HepG2 (cell line): ENCODE data around the gene RPS6KA5. TPM values are rescaled to one million over a fixed set of nuclear protein-coding genes. Genes with fewer than 3 reads are reported as not detected.

Experiments used
- ATAC-seq: fragments of 200-7000 bp; cut with Tn5 transposase; 3 replicates; pipeline ENCODE4 v1.9.1; 2020; ENCODE audit warnings: mild to moderate bottlenecking, moderate library complexity
- BruUV-seq: library from RNA; stranded (reverse); fragments of 400-500 nt; replicated peaks from 2 replicates; lab custom pipeline; 2021; lab: Mats Ljungman, UMichigan
- CTCF ChIA-PET: fragments of 300-600 bp; formaldehyde crosslinking; extraction: SDS; loops from one replicate; lab custom pipeline; 2021; ENCODE audit warnings: low total read pairs, inconsistent platforms, low intra/inter-chr PET ratio; lab: Yijun Ruan, JAX
- POLR2A ChIA-PET: fragments of 350-600 bp; sonication (Branson Sonifier 250); formaldehyde crosslinking; loops from one replicate; lab custom pipeline; 2020; ENCODE audit warnings: antibody characterized with exemption, inconsistent platforms; lab: Yijun Ruan, JAX
- DNase-seq: peaks from one replicate; pipeline ENCODE4 v3.0.0-alpha.2; 2015; ENCODE audit warnings: low spot score
- FAIRE-seq: peaks from 3 replicates; lab custom pipeline; 2011; peaks lifted over from hg19 to GRCh38; lab: Jason Lieb, UNC
- H2AFZ ChIP-seq: one replicate; pipeline ENCODE4 v1.6.1; 2011; ENCODE audit warnings: low read length, inconsistent platforms
- H3K27ac ChIP-seq: fragments of 300-600 bp; 3 replicates; pipeline ENCODE4 v1.8.0; 2011; ENCODE audit warnings: mixed run types, mild to moderate bottlenecking, mixed read lengths, low read length, inconsistent platforms; ENCODE audit not compliant: insufficient read depth; ENCODE audit errors: extremely low read length
- H3K27me3 ChIP-seq, 2 experiments: fragments of 200-600 bp in 1 of 2; 2 replicates in 1 of 2; 3 replicates in 1 of 2; pipeline versions ENCODE4 v1.6.0 to v1.8.0; 2011; ENCODE audit warnings: low read length in 2 of 2, mild to moderate bottlenecking in 2 of 2, moderate library complexity in 2 of 2, inconsistent platforms in 1 of 2; ENCODE audit not compliant: insufficient read depth in 2 of 2, control insufficient read depth in 1 of 2
- H3K36me3 ChIP-seq, 2 experiments: fragments of 200-600 bp in 1 of 2; replicated peaks in 1 of 2; 2 replicates in 1 of 2; 3 replicates in 1 of 2; pipeline versions ENCODE4 v1.5.1 to v1.8.0; 2011; ENCODE audit warnings: low read length in 2 of 2, inconsistent platforms in 1 of 2; ENCODE audit not compliant: insufficient read depth in 2 of 2, control insufficient read depth in 1 of 2
- H3K4me1 ChIP-seq: 2 replicates; pipeline ENCODE4 v1.5.1; 2012; ENCODE audit warnings: low read length, inconsistent platforms; ENCODE audit not compliant: insufficient read depth
- H3K4me2 ChIP-seq: 2 replicates; pipeline ENCODE4 v1.6.0; 2011; ENCODE audit warnings: low read depth, low read length, inconsistent platforms
- H3K4me3 ChIP-seq, 3 experiments: fragments of 200-600 bp in 1 of 3; sonication (generic), shearing (Covaris generic) in 1 of 3; replicated peaks in 1 of 3; 2 replicates each; pipeline ENCODE4 v1.5.1; 2011 to 2016; ENCODE audit warnings: low read length in 3 of 3, inconsistent platforms in 2 of 3, low read depth in 2 of 3, mild to moderate bottlenecking in 2 of 3, control low read depth in 1 of 3, mixed read lengths in 1 of 3; ENCODE audit not compliant: insufficient read depth in 1 of 3
- H3K79me2 ChIP-seq: one replicate; pipeline ENCODE4 v1.6.1; 2011; ENCODE audit warnings: low read length, inconsistent platforms; ENCODE audit not compliant: insufficient read depth
- H3K9ac ChIP-seq: 2 replicates; pipeline ENCODE4 v1.6.0; 2011; ENCODE audit warnings: mild to moderate bottlenecking, low read depth, low read length, inconsistent platforms; ENCODE audit not compliant: insufficient read depth
- H3K9me3 ChIP-seq: 2 replicates; pipeline ENCODE4 v1.5.1; 2012; ENCODE audit warnings: mild to moderate bottlenecking, low read length
- H4K20me1 ChIP-seq: 2 replicates; pipeline ENCODE4 v1.6.0; 2011; ENCODE audit warnings: inconsistent platforms, mild to moderate bottlenecking, low read length, moderate library complexity; ENCODE audit not compliant: insufficient read depth
- PHF20 ChIP-seq: sonication (generic); formaldehyde crosslinking; IDR thresholded peaks from 2 replicates; pipeline ENCODE4 v1.5.0; 2020; ENCODE audit warnings: mild to moderate bottlenecking, missing genetic modification reagents
- RBM39 ChIP-seq: fragments of 200-400 bp; formaldehyde crosslinking; IDR thresholded peaks from one replicate; pipeline ENCODE4 v1.6.1; 2018; ENCODE audit warnings: antibody characterized with exemption, mild to moderate bottlenecking, low read depth, low read length; ENCODE audit not compliant: poor library complexity, severe bottlenecking
- SUZ12 ChIP-seq: fragments of 150-350 bp; IDR thresholded peaks from 2 replicates; pipeline ENCODE4 v1.6.1; 2014; ENCODE audit warnings: low read depth, low read length
- ZFP90 ChIP-seq: sonication (generic); formaldehyde crosslinking; IDR thresholded peaks from 2 replicates; pipeline ENCODE4 v1.8.0; 2022; ENCODE audit warnings: missing genetic modification reagents, mild to moderate bottlenecking, inconsistent platforms, borderline replicate concordance
- ZNF367 ChIP-seq: sonication (generic); formaldehyde crosslinking; IDR thresholded peaks from 2 replicates; pipeline ENCODE4 v1.4.0; 2020; ENCODE audit warnings: missing genetic modification reagents, borderline replicate concordance
- WGBS: methylation state at CpG from one replicate; pipeline ENCODE4 v1.1.6; 2017; ENCODE audit warnings: low lambda C conversion rate; 5-methylcytosine and 5-hydroxymethylcytosine counted together
- in situ Hi-C: cut with HindIII; loops from 2 replicates; pipeline ENCODE4 v1.10.0; 2017; ENCODE audit warnings: low pct_unique_long_range_greater_than_20kb; ENCODE audit not compliant: extremely low pct_ligation_motif_present
- intact Hi-C: fragments of 100-400 bp; cut with micrococcal nuclease; formaldehyde crosslinking; loops from one replicate; pipeline ENCODE4 v1.10.0; 2022; ENCODE audit not compliant: unreplicated experiment
- polyA plus RNA-seq, 8 experiments: library from polyadenylated mRNA; depleted of rRNA in 3 of 8; stranded (reverse) in 7 of 8; unstranded in 1 of 8; fragments of >200 nt; fragmentation: Illumina TruSeq in 4 of 8; extraction: Trizol in 4 of 8; gene quantifications; 2 replicates each; pipeline versions ENCODE4 v1.2.1 to v1.2.3, GENCODE V29; 2011 to 2016; ENCODE audit warnings: low read depth in 4 of 8, missing spikeins in 1 of 8, mixed read lengths in 1 of 8; ENCODE audit not compliant: insufficient read depth in 1 of 8
- total RNA-seq, 5 experiments: library from RNA; depleted of rRNA; stranded (reverse); fragments of >200 nt; fragmentation: Illumina TruSeq; extraction: Trizol; gene quantifications; 2 replicates each; pipeline ENCODE4 v1.2.3, GENCODE V29; 2016; ENCODE audit warnings: low read depth in 1 of 5
- TF ChIP-seq, protein P1 (sequence below): sonication (generic); formaldehyde crosslinking; IDR thresholded peaks from 2 replicates; pipeline ENCODE4 v1.4.0; 2020; ENCODE audit warnings: missing genetic modification reagents, low read depth, mild to moderate bottlenecking, borderline replicate concordance
- TF ChIP-seq, protein P2 (sequence below): fragments of 450-650 bp; IDR thresholded peaks from 2 replicates; pipeline ENCODE4 v1.6.1; 2017; ENCODE audit warnings: mild to moderate bottlenecking
- TF ChIP-seq, protein P3 (sequence below): sonication (generic); formaldehyde crosslinking; IDR thresholded peaks from 2 replicates; pipeline ENCODE4 v1.5.0; 2020; ENCODE audit warnings: missing genetic modification reagents

Gene RPS6KA5
- total and polyA plus RNA-seq, 2 of the 13 experiments (the other 11 are each of a cell fraction or from before 2014, with no cell fraction given): 0.50 to 0.58 TPM

DNA sequence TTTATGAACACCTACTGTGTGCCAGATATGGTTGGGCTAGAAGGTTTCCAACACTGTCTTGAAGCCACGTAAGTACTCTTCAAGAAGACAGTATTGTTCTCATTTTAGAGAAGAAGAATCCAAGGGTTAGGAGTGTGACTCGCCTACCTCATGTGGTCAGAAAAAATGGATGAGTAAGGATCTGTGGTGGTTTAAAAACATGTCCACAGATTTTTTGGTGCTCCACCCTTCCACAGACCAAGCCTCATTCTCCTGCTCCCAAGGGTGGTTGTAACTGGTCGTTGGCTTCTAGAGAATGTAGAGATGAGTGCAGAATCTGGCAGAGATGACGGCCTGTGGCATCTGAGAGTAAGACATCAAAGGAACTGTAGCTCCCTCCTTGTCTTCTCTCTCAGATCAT is 213.9 kb downstream of the RPS6KA5 start:
- Histone ChIP-seq H3K4me1 (peaks cover 26% of the 10 kb centered on the region), H3K9ac (no peak overlapping the region), H3K79me2 (no peaks in the 10 kb centered on the region), H3K4me3 (no peak overlapping the region), H3K9me3 (no peaks in the 10 kb centered on the region), H3K27ac (no peak overlapping the region), H3K36me3 (no peaks in the 10 kb centered on the region), H3K27me3 (peaks cover 0 to 5% of the 10 kb centered on the region in 2 experiments; a peak in 2 of 5 replicates), H2AFZ (no peak overlapping the region), H3K4me2 (no peak overlapping the region), H4K20me1 (no peaks in the 10 kb centered on the region)
- ChIA-PET CTCF (no interaction called here), POLR2A (no interaction called here)
- TF ChIP-seq ZFP90 (no peak), ZNF367 (CRISPR knock-in tag) (no peak), SUZ12 (no peak), RBM39 (no peak), PHF20 (CRISPR knock-in tag) (no peak)
- TF ChIP-seq, protein P1, sequence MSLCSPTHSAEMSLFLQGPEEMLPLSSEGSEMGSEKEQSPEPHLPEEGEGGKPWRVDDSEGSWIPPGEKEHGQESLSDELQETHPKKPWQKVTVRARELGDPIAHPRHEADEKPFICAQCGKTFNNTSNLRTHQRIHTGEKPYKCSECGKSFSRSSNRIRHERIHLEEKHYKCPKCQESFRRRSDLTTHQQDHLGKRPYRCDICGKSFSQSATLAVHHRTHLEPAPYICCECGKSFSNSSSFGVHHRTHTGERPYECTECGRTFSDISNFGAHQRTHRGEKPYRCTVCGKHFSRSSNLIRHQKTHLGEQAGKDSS: no peak
- TF ChIP-seq, protein P2, sequence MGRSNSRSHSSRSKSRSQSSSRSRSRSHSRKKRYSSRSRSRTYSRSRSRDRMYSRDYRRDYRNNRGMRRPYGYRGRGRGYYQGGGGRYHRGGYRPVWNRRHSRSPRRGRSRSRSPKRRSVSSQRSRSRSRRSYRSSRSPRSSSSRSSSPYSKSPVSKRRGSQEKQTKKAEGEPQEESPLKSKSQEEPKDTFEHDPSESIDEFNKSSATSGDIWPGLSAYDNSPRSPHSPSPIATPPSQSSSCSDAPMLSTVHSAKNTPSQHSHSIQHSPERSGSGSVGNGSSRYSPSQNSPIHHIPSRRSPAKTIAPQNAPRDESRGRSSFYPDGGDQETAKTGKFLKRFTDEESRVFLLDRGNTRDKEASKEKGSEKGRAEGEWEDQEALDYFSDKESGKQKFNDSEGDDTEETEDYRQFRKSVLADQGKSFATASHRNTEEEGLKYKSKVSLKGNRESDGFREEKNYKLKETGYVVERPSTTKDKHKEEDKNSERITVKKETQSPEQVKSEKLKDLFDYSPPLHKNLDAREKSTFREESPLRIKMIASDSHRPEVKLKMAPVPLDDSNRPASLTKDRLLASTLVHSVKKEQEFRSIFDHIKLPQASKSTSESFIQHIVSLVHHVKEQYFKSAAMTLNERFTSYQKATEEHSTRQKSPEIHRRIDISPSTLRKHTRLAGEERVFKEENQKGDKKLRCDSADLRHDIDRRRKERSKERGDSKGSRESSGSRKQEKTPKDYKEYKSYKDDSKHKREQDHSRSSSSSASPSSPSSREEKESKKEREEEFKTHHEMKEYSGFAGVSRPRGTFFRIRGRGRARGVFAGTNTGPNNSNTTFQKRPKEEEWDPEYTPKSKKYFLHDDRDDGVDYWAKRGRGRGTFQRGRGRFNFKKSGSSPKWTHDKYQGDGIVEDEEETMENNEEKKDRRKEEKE: no peak
- TF ChIP-seq, protein P3, sequence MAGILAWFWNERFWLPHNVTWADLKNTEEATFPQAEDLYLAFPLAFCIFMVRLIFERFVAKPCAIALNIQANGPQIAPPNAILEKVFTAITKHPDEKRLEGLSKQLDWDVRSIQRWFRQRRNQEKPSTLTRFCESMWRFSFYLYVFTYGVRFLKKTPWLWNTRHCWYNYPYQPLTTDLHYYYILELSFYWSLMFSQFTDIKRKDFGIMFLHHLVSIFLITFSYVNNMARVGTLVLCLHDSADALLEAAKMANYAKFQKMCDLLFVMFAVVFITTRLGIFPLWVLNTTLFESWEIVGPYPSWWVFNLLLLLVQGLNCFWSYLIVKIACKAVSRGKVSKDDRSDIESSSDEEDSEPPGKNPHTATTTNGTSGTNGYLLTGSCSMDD (CRISPR knock-in tag): no peak
- FAIRE-seq (no peak), ATAC-seq (no peak), DNase-seq (no peak)
- 1% methylated on average over 4 of the region's 4 CpGs for WGBS
- no TSS peak for BruUV-seq
- intact Hi-C loops: no loop called here
- in situ Hi-C loops: no loop called here
